Activated B cell treated with CpG ODN at 0.5 μM for 24 hours (primary cell): ENCODE measurements around the gene CCDC73. TPM values are rescaled to one million over a fixed set of nuclear protein-coding genes. Genes with fewer than 3 reads are reported as not detected.

Experiments used
- ATAC-seq: fragments of 200-7000 bp; cut with Tn5 transposase; one replicate; pipeline ENCODE4 v1.10.0; 2021; ENCODE audit warnings: low read depth, mild to moderate bottlenecking, moderate library complexity
- CTCF ChIA-PET: fragments of 350-600 bp; sonication (Branson Sonifier 250); formaldehyde crosslinking; loops from one replicate; lab custom pipeline; 2021; ENCODE audit warnings: antibody characterized with exemption; lab: Charles Lee
- POLR2A ChIA-PET: fragments of 350-600 bp; sonication (Branson Sonifier 250); formaldehyde crosslinking; loops from one replicate; lab custom pipeline; 2021; ENCODE audit warnings: antibody characterized with exemption; lab: Charles Lee
- DNase-seq: peaks from one replicate; pipeline ENCODE4 v3.0.0; 2022
- H3K27ac Mint-ChIP-seq: one replicate; pipeline ENCODE4 v1.8.0; 2020; ENCODE audit warnings: mixed read lengths
- H3K27me3 Mint-ChIP-seq: one replicate; pipeline ENCODE4 v1.8.0; 2021; ENCODE audit warnings: mixed read lengths
- H3K36me3 Mint-ChIP-seq: one replicate; pipeline ENCODE4 v1.8.0; 2021; ENCODE audit warnings: low read depth, mixed read lengths
- H3K4me1 Mint-ChIP-seq: one replicate; pipeline ENCODE4 v1.8.0; 2021; ENCODE audit warnings: mixed read lengths
- H3K4me3 Mint-ChIP-seq: one replicate; pipeline ENCODE4 v1.8.0; 2020; ENCODE audit warnings: mild to moderate bottlenecking, mixed read lengths
- H3K9me3 Mint-ChIP-seq: one replicate; pipeline ENCODE4 v1.8.0; 2020; ENCODE audit warnings: mixed read lengths
- intact Hi-C: fragments of 100-400 bp; cut with micrococcal nuclease; formaldehyde crosslinking; loops from one replicate; pipeline ENCODE4 v1.15.1; 2024
- total RNA-seq: library from RNA; stranded (reverse); gene quantifications from 2 replicates; pipeline ENCODE4 v1.2.3, GENCODE V29; 2022
- TF ChIP-seq, protein P1 (sequence below): fragments of 200-600 bp; IDR thresholded peaks from one replicate; pipeline ENCODE4 v1.8.0; 2022; ENCODE audit warnings: antibody characterized with exemption, mild to moderate bottlenecking

Gene CCDC73
- total RNA-seq, 1 donor from 2014 or later, result 0.07 TPM

DNA sequence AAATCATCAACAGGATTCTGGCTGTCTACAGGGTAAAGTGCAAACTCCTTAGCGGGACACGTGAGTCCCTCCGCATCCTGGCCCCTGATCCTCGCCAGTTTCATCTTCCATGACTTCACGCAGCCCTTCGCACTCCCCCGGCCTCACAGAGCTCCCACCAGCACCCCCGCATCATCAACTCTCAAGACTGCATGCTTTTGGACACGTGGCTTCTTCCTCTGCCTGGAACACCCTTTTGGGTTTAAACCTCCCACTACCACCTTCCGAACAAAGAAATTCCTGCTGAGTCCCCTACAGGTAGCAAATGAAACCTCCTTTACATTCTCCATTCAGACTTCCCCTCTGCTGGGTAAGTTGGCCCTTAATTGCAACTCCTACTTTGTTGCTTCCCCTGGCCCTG is 223.4 kb downstream of the CCDC73 start:
- H3K9me3 Mint-ChIP-seq, result no peaks in the 10 kb centered on the region
- intact Hi-C loops, result no loop called here
- POLR2A ChIA-PET, result no interaction called here
- ATAC-seq, result no peak
- H3K27ac Mint-ChIP-seq, result no peak overlapping the region
- TF ChIP-seq, protein P1, sequence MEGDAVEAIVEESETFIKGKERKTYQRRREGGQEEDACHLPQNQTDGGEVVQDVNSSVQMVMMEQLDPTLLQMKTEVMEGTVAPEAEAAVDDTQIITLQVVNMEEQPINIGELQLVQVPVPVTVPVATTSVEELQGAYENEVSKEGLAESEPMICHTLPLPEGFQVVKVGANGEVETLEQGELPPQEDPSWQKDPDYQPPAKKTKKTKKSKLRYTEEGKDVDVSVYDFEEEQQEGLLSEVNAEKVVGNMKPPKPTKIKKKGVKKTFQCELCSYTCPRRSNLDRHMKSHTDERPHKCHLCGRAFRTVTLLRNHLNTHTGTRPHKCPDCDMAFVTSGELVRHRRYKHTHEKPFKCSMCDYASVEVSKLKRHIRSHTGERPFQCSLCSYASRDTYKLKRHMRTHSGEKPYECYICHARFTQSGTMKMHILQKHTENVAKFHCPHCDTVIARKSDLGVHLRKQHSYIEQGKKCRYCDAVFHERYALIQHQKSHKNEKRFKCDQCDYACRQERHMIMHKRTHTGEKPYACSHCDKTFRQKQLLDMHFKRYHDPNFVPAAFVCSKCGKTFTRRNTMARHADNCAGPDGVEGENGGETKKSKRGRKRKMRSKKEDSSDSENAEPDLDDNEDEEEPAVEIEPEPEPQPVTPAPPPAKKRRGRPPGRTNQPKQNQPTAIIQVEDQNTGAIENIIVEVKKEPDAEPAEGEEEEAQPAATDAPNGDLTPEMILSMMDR, result no peak
- CTCF ChIA-PET, result no interaction called here
- peaks cover 2% of the 10 kb centered on the region for H3K4me1 Mint-ChIP-seq
- DNase-seq, result no peak
- peaks cover 13% of the 10 kb centered on the region for H3K27me3 Mint-ChIP-seq
- H3K4me3 Mint-ChIP-seq, result no peak overlapping the region
- H3K36me3 Mint-ChIP-seq, result no peaks in the 10 kb centered on the region

DNA sequence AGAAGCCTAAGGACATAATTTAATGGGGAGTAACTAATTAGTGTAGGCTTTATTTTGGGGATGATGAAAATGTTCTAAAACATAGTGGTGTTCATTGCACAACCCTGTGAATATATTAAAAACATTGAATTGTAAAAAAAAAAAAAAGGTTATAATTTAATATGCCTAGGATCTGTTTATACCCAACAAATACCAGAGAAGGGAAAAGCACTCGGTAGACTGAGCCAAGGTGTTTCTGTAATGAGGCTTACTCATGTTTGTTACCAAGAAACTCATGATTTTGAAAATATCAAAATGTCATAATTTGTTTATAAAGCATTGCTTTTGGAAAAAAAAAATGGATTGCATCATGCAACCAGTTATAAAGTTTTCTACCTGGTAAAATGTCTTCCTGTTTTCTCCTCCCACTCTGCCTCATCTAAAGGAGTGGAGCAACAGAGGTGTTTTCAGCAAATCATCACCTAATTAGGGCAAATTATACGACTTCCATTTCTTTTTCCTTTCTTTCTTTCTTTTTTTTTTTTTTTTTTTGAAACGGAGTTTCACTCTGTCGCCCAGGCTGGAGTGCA is 225.1 kb downstream of the CCDC73 start:
- intact Hi-C loops, result no loop called here
- ChIA-PET POLR2A (no interaction called here), CTCF (no interaction called here)
- DNase-seq, result no peak
- no peaks in the 10 kb centered on the region for H3K36me3 Mint-ChIP-seq
- H3K4me1 Mint-ChIP-seq, result peaks cover 2% of the 10 kb centered on the region
- no peak overlapping the region for H3K27ac Mint-ChIP-seq
- no peak overlapping the region for H3K4me3 Mint-ChIP-seq
- no peak for ATAC-seq
- TF ChIP-seq, protein P1, result no peak
- no peaks in the 10 kb centered on the region for H3K9me3 Mint-ChIP-seq
- H3K27me3 Mint-ChIP-seq, result peaks cover 13% of the 10 kb centered on the region

DNA sequence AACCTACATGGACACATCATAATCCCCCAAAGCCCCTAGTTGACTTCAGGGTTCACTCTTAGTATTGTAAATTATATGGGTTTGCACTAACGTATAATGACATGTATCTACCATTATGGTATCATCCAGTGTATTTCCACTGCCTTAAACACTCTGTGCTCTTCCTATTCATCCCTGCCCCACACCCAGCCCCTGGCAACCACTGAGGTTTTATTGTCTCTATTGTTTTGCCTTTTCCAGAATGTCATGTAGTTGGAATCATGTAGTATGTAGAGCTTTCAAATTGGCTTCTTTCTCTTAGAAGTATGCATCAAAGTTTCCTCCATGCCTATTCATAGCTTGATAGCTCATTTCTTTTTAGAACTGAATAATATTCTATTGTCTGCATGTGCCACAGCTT is 227.3 kb downstream of the CCDC73 start:
- H3K4me1 Mint-ChIP-seq, result peaks cover 2% of the 10 kb centered on the region
- ATAC-seq (no peak), DNase-seq (no peak)
- no peaks in the 10 kb centered on the region for H3K9me3 Mint-ChIP-seq
- ChIA-PET CTCF (no interaction called here), POLR2A (interaction anchor here (0.5 kb wide), 1 partner anchor 18 kb away, joined by 8 read pairs; no protein-coding TSS in a partner anchor)
- peaks cover 4% of the 10 kb centered on the region for H3K27me3 Mint-ChIP-seq
- H3K4me3 Mint-ChIP-seq, result no peak overlapping the region
- intact Hi-C loops, result no loop called here
- TF ChIP-seq, protein P1, result no peak
- no peak overlapping the region for H3K27ac Mint-ChIP-seq
- no peaks in the 10 kb centered on the region for H3K36me3 Mint-ChIP-seq

DNA sequence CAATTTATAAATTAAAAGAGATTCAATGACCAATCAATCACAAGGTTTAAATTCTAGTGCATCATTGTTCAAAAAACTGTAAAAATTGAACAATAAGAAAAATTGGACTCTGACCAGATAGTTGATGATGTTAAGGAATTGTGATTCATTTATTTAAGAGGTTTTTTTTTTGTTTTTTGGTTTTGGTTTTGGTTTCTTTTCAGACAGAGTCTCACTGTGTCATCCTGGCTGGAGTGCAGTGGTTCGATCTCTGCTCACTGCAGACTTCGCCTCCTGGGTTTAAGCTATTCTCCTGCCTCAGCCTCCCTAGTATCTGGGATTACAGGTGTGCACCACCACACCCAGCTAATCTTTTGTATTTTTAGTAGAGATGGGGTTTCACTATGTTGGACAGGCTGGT is 227.9 kb downstream of the CCDC73 start:
- TF ChIP-seq, protein P1, result no peak
- Mint-ChIP-seq H3K27ac (no peak overlapping the region), H3K4me1 (peaks cover 2% of the 10 kb centered on the region), H3K9me3 (no peaks in the 10 kb centered on the region), H3K27me3 (peaks cover 2% of the 10 kb centered on the region), H3K36me3 (no peaks in the 10 kb centered on the region), H3K4me3 (no peak overlapping the region)
- CTCF ChIA-PET, result no interaction called here
- DNase-seq (no peak), ATAC-seq (no peak)
- POLR2A ChIA-PET, result no interaction called here
- intact Hi-C loops, result no loop called here

DNA sequence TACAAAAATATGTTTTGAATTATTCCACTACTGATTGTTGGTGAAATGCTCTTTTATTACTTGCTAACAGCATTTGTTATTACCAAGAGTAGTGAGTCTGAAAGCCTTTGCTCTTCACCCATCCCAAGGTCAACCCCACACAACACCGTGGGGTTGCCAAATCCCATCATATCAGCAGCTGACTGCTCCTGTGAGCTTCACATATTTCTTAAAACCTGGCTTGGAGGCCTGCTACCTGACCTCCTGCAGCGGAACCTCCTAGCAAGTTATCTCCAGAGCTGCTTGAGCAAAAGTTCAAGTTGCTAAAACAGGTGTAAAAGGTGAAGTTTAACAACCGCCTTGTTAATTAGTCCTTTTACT is 230.9 kb downstream of the CCDC73 start:
- H3K36me3 Mint-ChIP-seq, result no peaks in the 10 kb centered on the region
- ChIA-PET CTCF (no interaction called here), POLR2A (no interaction called here)
- intact Hi-C loops, result no loop called here
- ATAC-seq (no peak), DNase-seq (no peak)
- no peak overlapping the region for H3K4me3 Mint-ChIP-seq
- no peaks in the 10 kb centered on the region for H3K9me3 Mint-ChIP-seq
- no peak overlapping the region for H3K27ac Mint-ChIP-seq
- peaks cover 2% of the 10 kb centered on the region for H3K4me1 Mint-ChIP-seq
- H3K27me3 Mint-ChIP-seq, result no peaks in the 10 kb centered on the region
- TF ChIP-seq, protein P1, result no peak
